C4-2B (cell line): ENCODE results near the gene KNDC1.

Source experiments
- H3K27ac ChIP-seq: fragments of 450-650 bp; 2 replicates; pipeline ENCODE4 v1.5.1; 2017
- ZFX ChIP-seq: fragments of 450-650 bp; IDR thresholded peaks from 2 replicates; pipeline ENCODE4 v1.6.1; 2017
- TF ChIP-seq, protein P1 (sequence below): fragments of 450-650 bp; conservative IDR thresholded peaks from 2 replicates; pipeline ENCODE4 v1.5.1; 2017; ENCODE audit warnings: mild to moderate bottlenecking

Gene KNDC1

DNA sequence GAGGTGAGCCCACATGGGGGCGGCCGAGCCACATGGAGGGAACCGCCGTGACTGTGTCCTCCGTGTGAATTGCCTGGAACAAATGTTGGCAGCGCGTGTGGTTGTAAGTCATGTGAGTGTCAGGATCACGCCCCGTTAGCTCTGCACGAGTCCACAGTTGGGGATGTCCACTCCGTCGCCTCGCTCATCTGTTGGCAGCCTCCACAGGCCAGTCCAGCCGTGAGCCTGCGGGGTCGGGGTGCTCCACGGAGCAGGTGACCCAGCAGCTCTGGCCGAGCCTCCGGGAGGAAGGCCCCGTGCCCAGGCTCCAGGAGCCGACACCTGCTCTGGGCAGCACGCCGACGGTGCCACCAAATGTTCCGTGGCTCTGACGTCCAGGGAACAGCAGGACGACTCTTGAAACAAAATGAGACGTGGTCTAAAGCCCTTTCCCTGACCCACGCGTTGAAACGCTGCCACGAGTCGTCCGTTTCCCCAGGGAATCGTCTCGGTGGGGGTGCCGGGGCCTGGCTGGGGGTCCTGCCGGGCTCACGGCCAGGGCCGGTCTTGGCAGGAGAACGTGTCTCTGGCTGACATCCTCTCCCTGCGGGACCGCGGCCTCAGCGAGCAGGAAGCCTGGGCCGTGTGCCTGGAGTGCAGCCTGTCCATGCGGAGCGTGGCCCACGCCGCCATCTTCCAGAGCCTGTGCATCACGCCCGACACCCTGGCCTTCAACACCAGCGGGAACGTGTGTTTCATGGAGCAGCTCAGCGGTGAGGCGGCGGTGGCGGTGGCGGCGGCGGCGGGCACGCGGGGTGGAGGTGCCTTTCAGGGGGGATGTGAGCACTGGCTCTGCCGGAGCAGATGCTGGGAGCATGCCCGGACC is 7.0 kb downstream of the KNDC1 start:
- no peak overlapping the region for H3K27ac ChIP-seq
- TF ChIP-seq, protein P1, sequence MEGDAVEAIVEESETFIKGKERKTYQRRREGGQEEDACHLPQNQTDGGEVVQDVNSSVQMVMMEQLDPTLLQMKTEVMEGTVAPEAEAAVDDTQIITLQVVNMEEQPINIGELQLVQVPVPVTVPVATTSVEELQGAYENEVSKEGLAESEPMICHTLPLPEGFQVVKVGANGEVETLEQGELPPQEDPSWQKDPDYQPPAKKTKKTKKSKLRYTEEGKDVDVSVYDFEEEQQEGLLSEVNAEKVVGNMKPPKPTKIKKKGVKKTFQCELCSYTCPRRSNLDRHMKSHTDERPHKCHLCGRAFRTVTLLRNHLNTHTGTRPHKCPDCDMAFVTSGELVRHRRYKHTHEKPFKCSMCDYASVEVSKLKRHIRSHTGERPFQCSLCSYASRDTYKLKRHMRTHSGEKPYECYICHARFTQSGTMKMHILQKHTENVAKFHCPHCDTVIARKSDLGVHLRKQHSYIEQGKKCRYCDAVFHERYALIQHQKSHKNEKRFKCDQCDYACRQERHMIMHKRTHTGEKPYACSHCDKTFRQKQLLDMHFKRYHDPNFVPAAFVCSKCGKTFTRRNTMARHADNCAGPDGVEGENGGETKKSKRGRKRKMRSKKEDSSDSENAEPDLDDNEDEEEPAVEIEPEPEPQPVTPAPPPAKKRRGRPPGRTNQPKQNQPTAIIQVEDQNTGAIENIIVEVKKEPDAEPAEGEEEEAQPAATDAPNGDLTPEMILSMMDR: no peak
- TF ChIP-seq ZFX: no peak

DNA sequence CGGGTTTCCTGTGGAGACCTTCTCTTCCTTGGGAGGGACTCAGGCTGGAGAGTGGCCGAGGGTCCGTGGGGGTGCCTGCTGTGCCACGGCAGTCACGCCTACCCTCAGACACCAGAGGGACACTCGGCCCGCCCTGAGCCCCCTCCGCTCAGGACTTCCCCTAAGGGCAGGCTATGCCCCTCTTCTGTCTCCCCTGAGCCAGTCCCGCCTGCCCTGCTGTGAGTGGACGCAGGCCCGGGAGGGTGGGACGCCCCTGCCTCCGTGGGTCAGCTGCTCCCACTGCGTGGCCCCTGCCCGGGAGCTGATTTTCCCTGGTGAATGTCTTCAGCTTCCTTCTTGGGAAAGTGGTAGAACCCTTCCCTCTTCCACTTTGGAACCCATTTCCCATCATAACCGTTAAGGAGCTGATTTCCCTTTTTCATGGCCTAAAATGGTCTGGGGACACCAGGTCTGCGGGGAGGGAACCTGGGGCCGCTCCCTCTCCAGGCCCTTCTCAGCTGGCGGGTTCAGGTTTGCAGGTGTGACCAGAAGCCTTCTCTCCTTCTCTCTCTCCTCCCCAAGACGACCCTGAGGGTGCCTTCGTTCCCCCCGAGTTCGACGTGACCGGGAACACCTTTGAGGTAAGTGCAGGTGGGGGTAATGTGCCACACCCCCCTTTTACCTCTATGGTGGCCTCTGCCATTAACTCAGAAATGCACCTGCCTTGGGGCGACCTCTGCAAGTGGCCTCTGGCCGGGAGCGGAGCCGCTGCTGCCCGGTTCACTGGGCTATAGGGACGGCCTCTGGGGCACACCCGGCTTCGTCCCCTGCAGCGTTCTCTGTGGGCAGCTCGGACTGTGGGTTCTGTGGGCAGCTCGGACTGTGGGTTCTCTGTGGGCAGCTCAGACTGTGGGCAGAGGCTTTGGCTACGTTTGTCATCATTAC is 7.9 kb downstream of the KNDC1 start:
- TF ChIP-seq ZFX: no peak
- TF ChIP-seq, protein P1: no peak
- H3K27ac ChIP-seq: no peak overlapping the region

DNA sequence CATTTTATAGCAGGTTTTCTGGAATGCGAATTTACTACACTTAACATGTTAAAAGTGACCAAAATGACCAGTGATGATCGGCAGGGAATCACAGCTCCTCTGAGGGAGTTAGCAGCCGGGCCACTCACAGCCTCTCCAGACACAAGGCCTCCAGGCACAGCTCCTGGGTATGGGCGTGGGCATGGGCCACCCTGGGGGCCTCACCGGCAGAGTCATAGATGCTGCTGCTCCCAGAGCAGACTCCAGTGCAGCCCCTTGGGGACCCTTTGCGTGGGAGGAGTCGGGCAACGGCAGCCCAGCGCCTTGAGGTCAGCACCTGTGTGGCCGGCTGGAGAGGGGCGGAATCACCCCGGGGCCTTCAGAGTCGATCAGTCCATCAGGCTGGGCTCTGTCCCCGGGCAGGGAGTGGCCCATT is 8.6 kb downstream of the KNDC1 start:
- no peak overlapping the region for H3K27ac ChIP-seq
- TF ChIP-seq, protein P1: no peak
- no peak for TF ChIP-seq ZFX

DNA sequence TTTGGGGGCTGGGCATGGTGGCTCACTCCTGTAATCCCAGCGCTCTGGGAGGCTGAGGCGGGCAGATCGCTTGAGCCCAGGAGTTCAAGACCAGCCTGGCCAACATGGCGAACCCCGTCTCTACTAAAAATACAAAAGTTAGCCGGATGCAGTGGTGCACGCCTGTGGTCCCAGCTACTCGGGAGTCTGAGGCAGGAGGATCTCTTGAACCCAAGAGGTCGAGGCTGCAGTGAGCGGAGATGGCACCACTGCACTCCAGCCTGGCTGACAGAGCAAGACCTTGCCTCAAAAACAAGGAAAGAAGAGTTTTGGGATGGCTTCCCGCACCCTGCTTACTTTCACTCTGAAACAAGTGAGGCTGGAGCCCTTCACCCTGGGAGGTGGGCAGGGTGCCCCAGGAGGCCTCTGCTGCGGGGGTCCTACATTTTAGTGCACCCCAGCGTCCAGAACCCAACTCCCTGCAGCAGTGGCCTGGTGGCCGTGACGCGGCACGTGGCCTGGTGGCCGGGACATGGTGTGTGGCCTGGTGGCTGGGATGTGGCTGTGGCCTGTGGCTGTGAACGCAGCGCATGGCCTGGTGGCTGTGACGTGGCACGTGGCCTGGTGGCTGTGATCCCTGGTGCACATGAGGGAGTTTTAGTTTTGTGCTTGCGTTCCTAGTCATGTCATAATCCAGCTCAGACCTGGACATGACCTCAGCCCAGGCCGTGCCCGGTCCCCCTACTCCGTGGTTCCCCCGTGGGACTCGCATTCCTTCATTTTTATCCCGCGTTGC is 9.3 kb downstream of the KNDC1 start:
- no peak overlapping the region for H3K27ac ChIP-seq
- TF ChIP-seq, protein P1: no peak
- TF ChIP-seq ZFX: no peak

DNA sequence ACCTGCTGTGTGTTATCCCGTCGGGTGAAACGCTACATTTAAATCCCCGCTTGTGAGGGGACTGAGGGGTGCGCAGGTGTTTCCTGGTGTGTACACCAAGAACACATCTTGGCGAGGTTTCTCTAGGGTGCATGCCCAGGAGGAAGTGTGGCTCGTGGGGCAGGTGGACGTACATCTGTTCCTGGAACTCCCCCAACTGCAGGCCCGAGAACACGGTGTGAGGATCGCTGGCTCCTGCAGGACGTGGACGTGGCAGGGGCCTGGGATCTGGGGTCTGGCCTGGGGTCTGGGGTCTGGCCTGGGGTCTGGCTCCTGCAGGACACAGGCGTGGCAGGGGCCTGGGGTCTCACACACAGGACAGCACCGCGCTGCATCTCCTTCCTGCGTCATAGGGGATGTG is 10.1 kb downstream of the KNDC1 start:
- TF ChIP-seq, protein P1: no peak
- TF ChIP-seq ZFX: no peak
- H3K27ac ChIP-seq: no peak overlapping the region

DNA sequence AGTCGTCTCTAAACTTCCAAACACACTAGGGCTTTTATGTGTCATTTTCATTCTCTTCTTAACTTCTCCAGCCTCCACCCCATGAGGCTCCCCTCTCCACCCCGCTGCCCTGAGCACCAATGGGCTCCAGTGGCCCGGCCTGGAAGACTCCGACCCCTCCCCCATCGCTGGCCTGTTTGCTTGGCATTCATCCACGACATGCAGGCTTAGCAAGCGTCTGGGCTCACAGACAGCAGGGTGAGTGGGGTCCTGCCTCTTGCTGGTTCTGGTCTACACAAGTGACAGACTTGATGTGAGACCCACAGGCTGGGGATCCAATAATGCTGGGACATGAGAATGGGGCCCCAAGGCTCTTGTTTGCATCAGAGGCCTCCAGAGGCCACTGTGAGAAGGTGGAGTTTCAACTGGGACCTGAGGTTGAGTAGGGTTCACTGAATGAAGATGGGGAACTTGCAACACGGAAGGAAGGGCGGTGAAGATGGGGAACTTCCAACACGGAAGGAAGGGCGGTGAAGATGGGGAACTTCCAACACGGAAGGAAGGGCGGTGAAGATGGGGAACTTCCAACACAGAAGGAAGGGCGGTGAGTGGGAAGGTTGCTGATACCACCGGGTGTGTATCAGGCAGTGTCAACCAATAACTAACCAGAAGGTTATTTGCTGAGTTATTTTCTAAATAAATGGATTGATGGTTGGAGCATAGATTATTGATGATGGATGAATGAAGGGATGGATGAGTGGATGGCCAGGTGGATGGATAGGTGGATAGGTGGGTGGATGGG is 14.0 kb downstream of the KNDC1 start:
- TF ChIP-seq, protein P1: no peak
- TF ChIP-seq ZFX: no peak
- H3K27ac ChIP-seq: no peak overlapping the region
